GM23338 (cell line): ENCODE data around the gene C4BPA. TPM values are rescaled to one million over a fixed set of nuclear protein-coding genes. Genes with fewer than 3 reads are reported as not detected.

Source experiments
- ATAC-seq: fragments of 200-7000 bp; cut with Tn5 transposase; 3 replicates; pipeline ENCODE4 v1.9.1; 2020
- DNase-seq: peaks from one replicate; pipeline ENCODE4 v3.0.0-alpha.2; 2015; ENCODE audit warnings: low spot score
- H2AFZ ChIP-seq: fragments of 200-600 bp; sonication (generic); 2 replicates; pipeline ENCODE4 v1.8.0; 2016; ENCODE audit warnings: antibody characterized with exemption, mild to moderate bottlenecking, moderate library complexity
- H3F3A ChIP-seq: fragments of 200-600 bp; sonication (generic); replicated peaks from 2 replicates; pipeline ENCODE4 v1.8.0; 2017; ENCODE audit warnings: antibody characterized with exemption, mixed run types, low read depth
- H3K27ac ChIP-seq: fragments of 200-600 bp; sonication (generic); 2 replicates; pipeline ENCODE4 v1.6.1; 2016; ENCODE audit warnings: low read depth
- H3K27me3 ChIP-seq: fragments of 200-600 bp; sonication (generic); 2 replicates; pipeline ENCODE4 v1.8.0; 2016; ENCODE audit warnings: mild to moderate bottlenecking, mixed run types, moderate library complexity; ENCODE audit not compliant: insufficient read depth
- H3K36me3 ChIP-seq: fragments of 200-600 bp; sonication (generic); 2 replicates; pipeline ENCODE4 v1.8.0; 2016; ENCODE audit warnings: mild to moderate bottlenecking; ENCODE audit not compliant: insufficient read depth
- H3K4me1 ChIP-seq: fragments of 200-600 bp; sonication (generic); 2 replicates; pipeline ENCODE4 v1.8.0; 2016; ENCODE audit warnings: mild to moderate bottlenecking, moderate library complexity; ENCODE audit not compliant: insufficient read depth
- H3K4me2 ChIP-seq: fragments of 200-600 bp; sonication (generic); 2 replicates; pipeline ENCODE4 v1.7.1; 2017; ENCODE audit warnings: mixed run types
- H3K4me3 ChIP-seq: fragments of 200-600 bp; sonication (generic); 2 replicates; pipeline ENCODE4 v1.6.1; 2016; ENCODE audit warnings: mixed run types
- H3K79me2 ChIP-seq: fragments of 200-600 bp; sonication (generic); replicated peaks from 2 replicates; pipeline ENCODE4 v1.8.0; 2017; ENCODE audit warnings: mild to moderate bottlenecking; ENCODE audit not compliant: insufficient read depth
- H3K9me2 ChIP-seq: fragments of 200-600 bp; sonication (generic); 2 replicates; pipeline ENCODE4 v1.8.0; 2017; ENCODE audit not compliant: insufficient read depth
- H4K20me1 ChIP-seq: fragments of 200-600 bp; sonication (generic); replicated peaks from 2 replicates; pipeline ENCODE4 v1.8.0; 2017; ENCODE audit warnings: mild to moderate bottlenecking; ENCODE audit not compliant: insufficient read depth
- H3K27ac Mint-ChIP-seq: 2 replicates; pipeline ENCODE4 v1.8.0; 2020; ENCODE audit warnings: inconsistent platforms, mild to moderate bottlenecking, moderate library complexity, mixed read lengths
- H3K27me3 Mint-ChIP-seq: 3 replicates; pipeline ENCODE4 v1.8.0; 2022; ENCODE audit warnings: low read depth, mild to moderate bottlenecking, moderate library complexity, mixed read lengths, inconsistent platforms; ENCODE audit not compliant: insufficient read depth, poor library complexity
- H3K36me3 Mint-ChIP-seq: 3 replicates; pipeline ENCODE4 v1.8.0; 2021; ENCODE audit warnings: low read depth, mild to moderate bottlenecking, inconsistent platforms, moderate library complexity, mixed read lengths
- H3K4me1 Mint-ChIP-seq: 3 replicates; pipeline ENCODE4 v1.8.0; 2020; ENCODE audit warnings: mild to moderate bottlenecking, inconsistent platforms, mixed read lengths
- H3K4me3 Mint-ChIP-seq: 3 replicates; pipeline ENCODE4 v1.8.0; 2021; ENCODE audit warnings: moderate library complexity, mild to moderate bottlenecking, inconsistent platforms, mixed read lengths
- H3K9me3 Mint-ChIP-seq: 3 replicates; pipeline ENCODE4 v1.8.0; 2020; ENCODE audit warnings: moderate library complexity, mild to moderate bottlenecking, inconsistent platforms, mixed read lengths
- CTCF ChIP-seq, 2 experiments: fragments of 200-600 bp in 1 of 2; sonication (generic) in 1 of 2; conservative IDR thresholded peaks; 2 replicates each; pipeline versions ENCODE4 v1.5.1 to v1.6.1; 2016 to 2017; ENCODE audit warnings: antibody characterized with exemption in 2 of 2, low read depth in 2 of 2, mild to moderate bottlenecking in 2 of 2, moderate library complexity in 1 of 2
- EZH2phosphoT487 ChIP-seq: fragments of 200-600 bp; sonication (generic); IDR thresholded peaks from one replicate; pipeline ENCODE4 v1.8.1; 2018; ENCODE audit warnings: antibody characterized with exemption; ENCODE audit not compliant: unreplicated experiment
- NANOG ChIP-seq: IDR thresholded peaks from 2 replicates; pipeline ENCODE4 v1.6.1; 2016; ENCODE audit warnings: antibody characterized with exemption, borderline replicate concordance
- POLR2AphosphoS5 ChIP-seq: IDR thresholded peaks from 2 replicates; pipeline ENCODE4 v1.6.1; 2016; ENCODE audit warnings: antibody characterized with exemption, low read depth
- STAT1 ChIP-seq: IDR thresholded peaks from one replicate; pipeline ENCODE4 v1.6.1; 2016; ENCODE audit warnings: antibody characterized with exemption; ENCODE audit not compliant: unreplicated experiment
- ZNF331 ChIP-seq: fragments of 250-450 bp; sonication (Bioruptor Pico); IDR thresholded peaks from 2 replicates; pipeline ENCODE4 v1.5.0; 2020; ENCODE audit warnings: low read depth, mild to moderate bottlenecking, moderate library complexity
- polyA plus RNA-seq: library from polyadenylated mRNA; unstranded; fragments of >200 nt; fragmentation: Nextera tagmentation; extraction: Ambion mirVana; gene quantifications from 2 replicates; pipeline ENCODE4 v1.2.1, GENCODE V29; 2016
- total RNA-seq: library from RNA; depleted of rRNA; stranded (reverse); fragments of >200 nt; shearing (Covaris generic); gene quantifications from 2 replicates; pipeline ENCODE4 v1.2.3, GENCODE V29; 2014
- TF ChIP-seq, protein P1 (sequence below): fragments of 250-450 bp; sonication (Bioruptor Pico); IDR thresholded peaks from 2 replicates; pipeline ENCODE4 v1.5.0; 2020; ENCODE audit warnings: mild to moderate bottlenecking, moderate library complexity

C4BPA gene
- total and polyA plus RNA-seq, 2 experiments from 2014 or later, result not detected

DNA sequence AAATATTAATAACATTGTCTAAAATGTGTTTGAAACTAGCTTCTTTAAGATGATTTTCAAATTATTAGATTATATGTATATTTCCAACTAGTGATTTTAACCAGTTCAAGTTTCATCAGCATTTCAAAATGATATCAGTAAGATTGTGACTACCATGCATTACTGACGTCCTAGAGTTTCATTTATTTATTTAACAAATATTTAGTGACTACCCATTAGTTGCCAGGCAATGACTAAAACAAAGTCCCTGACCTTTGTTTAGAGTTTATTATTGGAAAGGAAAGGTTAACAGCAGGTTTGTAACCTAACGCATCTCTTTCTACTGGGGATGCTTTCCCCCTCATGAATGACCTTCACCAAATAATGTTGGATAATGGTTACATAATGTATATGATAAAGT, 22.9 kb upstream of the C4BPA start (continued):
- TF ChIP-seq, protein P1, sequence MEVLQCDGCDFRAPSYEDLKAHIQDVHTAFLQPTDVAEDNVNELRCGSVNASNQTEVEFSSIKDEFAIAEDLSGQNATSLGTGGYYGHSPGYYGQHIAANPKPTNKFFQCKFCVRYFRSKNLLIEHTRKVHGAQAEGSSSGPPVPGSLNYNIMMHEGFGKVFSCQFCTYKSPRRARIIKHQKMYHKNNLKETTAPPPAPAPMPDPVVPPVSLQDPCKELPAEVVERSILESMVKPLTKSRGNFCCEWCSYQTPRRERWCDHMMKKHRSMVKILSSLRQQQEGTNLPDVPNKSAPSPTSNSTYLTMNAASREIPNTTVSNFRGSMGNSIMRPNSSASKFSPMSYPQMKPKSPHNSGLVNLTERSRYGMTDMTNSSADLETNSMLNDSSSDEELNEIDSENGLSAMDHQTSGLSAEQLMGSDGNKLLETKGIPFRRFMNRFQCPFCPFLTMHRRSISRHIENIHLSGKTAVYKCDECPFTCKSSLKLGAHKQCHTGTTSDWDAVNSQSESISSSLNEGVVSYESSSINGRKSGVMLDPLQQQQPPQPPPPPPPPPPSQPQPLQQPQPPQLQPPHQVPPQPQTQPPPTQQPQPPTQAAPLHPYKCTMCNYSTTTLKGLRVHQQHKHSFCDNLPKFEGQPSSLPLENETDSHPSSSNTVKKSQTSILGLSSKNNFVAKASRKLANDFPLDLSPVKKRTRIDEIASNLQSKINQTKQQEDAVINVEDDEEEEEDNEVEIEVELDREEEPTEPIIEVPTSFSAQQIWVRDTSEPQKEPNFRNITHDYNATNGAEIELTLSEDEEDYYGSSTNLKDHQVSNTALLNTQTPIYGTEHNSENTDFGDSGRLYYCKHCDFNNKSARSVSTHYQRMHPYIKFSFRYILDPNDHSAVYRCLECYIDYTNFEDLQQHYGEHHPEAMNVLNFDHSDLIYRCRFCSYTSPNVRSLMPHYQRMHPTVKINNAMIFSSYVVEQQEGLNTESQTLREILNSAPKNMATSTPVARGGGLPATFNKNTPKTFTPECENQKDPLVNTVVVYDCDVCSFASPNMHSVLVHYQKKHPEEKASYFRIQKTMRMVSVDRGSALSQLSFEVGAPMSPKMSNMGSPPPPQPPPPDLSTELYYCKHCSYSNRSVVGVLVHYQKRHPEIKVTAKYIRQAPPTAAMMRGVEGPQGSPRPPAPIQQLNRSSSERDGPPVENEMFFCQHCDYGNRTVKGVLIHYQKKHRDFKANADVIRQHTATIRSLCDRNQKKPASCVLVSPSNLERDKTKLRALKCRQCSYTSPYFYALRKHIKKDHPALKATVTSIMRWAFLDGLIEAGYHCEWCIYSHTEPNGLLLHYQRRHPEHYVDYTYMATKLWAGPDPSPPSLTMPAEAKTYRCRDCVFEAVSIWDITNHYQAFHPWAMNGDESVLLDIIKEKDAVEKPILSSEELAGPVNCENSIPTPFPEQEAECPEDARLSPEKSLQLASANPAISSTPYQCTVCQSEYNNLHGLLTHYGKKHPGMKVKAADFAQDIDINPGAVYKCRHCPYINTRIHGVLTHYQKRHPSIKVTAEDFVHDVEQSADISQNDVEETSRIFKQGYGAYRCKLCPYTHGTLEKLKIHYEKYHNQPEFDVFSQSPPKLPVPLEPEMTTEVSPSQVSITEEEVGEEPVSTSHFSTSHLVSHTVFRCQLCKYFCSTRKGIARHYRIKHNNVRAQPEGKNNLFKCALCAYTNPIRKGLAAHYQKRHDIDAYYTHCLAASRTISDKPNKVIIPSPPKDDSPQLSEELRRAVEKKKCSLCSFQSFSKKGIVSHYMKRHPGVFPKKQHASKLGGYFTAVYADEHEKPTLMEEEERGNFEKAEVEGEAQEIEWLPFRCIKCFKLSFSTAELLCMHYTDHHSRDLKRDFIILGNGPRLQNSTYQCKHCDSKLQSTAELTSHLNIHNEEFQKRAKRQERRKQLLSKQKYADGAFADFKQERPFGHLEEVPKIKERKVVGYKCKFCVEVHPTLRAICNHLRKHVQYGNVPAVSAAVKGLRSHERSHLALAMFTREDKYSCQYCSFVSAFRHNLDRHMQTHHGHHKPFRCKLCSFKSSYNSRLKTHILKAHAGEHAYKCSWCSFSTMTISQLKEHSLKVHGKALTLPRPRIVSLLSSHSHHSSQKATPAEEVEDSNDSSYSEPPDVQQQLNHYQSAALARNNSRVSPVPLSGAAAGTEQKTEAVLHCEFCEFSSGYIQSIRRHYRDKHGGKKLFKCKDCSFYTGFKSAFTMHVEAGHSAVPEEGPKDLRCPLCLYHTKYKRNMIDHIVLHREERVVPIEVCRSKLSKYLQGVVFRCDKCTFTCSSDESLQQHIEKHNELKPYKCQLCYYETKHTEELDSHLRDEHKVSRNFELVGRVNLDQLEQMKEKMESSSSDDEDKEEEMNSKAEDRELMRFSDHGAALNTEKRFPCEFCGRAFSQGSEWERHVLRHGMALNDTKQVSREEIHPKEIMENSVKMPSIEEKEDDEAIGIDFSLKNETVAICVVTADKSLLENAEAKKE, result no peak
- no peak for TF ChIP-seq CTCF (conservative IDR thresholded peaks at IDR 0.05; ENCODE audit: low read depth in 2 of 2)
- TF ChIP-seq STAT1, result no peak
- no peak for TF ChIP-seq EZH2phosphoT487
- TF ChIP-seq POLR2AphosphoS5, result no peak

- Histone ChIP-seq H3K4me1 (peaks cover 3% of the 10 kb centered on the region; the same call in 1 of the 2 replicates), H2AFZ (no peak overlapping the region), H3K36me3 (no peaks in the 10 kb centered on the region), H3F3A (no peaks in the 10 kb centered on the region), H3K4me3 (no peak overlapping the region), H3K79me2 (no peaks in the 10 kb centered on the region), H3K9me2 (no peaks in the 10 kb centered on the region), H4K20me1 (no peaks in the 10 kb centered on the region), H3K27me3 (no peaks in the 10 kb centered on the region), H3K27ac (no peak overlapping the region), H3K4me2 (no peak overlapping the region)
- DNase-seq (no peak), ATAC-seq (no peak)
- peaks cover 28% of the 10 kb centered on the region for H3K4me1 Mint-ChIP-seq
- H3K27ac Mint-ChIP-seq, result no peak overlapping the region
- no peaks in the 10 kb centered on the region; the same call in 2 of the 3 replicates for H3K36me3 Mint-ChIP-seq
- no peak overlapping the region for H3K4me3 Mint-ChIP-seq
- no peaks in the 10 kb centered on the region for H3K9me3 Mint-ChIP-seq
- peaks cover 2% of the 10 kb centered on the region for H3K27me3 Mint-ChIP-seq
- TF ChIP-seq, protein P1, result no peak
- TF ChIP-seq NANOG (no peak), ZNF331 (CRISPR knock-in tag) (no peak)
Observed at GRCh38 chr1:207081806-207082205, 22.2 kb upstream of the C4BPA start.
